Activated CD4-positive, CD25-positive, alpha-beta regulatory T cell treated with anti-CD3 and anti-CD28 coated beads, Interleukin-2, amount 50 U/mL, for 16 hours (primary cell): ENCODE measurements around the gene NHSL1.

Source experiments
- DNase-seq: peaks from one replicate; pipeline ENCODE4 v3.0.0-alpha.2; 2020; ENCODE audit warnings: low read depth, low spot score

The NHSL1 gene

DNA sequence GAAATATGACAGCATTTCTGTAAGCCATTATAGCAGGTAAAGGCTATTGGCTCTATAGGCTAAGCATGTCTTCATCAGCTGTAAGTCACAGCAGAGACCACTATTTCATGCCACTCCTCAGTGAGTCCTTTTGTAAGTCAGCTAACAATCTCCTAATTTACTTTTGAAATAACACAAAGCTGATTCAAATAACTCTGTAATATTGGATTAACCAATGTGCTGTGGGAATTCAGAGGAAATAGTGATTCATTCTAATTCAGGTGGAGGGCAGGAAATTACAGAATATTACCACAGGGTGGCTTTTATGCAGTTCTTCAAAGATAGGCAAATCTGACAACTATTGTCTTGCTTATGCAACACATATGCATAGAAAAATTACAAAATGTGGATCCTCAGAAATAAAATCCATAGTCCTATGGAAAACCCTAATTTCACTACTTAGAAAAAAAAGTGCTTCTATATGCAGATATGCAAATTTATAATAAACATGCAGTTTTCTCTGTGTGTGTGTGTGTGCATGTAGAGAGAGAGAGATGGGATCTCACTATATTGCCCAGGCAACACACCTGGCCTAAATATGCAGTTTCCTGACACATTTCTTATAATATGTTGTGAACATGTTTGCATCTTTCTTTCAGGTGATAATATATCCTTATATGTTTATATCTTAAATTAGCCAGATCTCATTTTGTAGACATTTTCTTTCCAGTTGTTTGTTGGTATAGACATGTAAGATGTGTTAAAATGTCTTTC, 126.4 kb downstream of the NHSL1 start:
- DNase-seq: no peak
